Stomach (tissue), 4 donors: ENCODE measurements around the gene SCN9A.

Experiments
- POLR2AphosphoS5 ChIP-seq, 3 donors: sonication (generic); formaldehyde crosslinking; IDR thresholded peaks; one replicate each; pipeline ENCODE4 v1.6.1; 2016; ENCODE audit warnings: antibody characterized with exemption in 3 of 3
- TF ChIP-seq, protein P1 (sequence below), 7 experiments: fragments of 450-650 bp in 4 of 7; fragments of 200-600 bp in 3 of 7; sonication (generic) in 3 of 7; IDR thresholded peaks; one replicate each; pipeline ENCODE4 v1.5.1; 2016 to 2019; ENCODE audit warnings: antibody characterized with exemption in 7 of 7, control low read depth in 2 of 7, mild to moderate bottlenecking in 1 of 7

DNA sequence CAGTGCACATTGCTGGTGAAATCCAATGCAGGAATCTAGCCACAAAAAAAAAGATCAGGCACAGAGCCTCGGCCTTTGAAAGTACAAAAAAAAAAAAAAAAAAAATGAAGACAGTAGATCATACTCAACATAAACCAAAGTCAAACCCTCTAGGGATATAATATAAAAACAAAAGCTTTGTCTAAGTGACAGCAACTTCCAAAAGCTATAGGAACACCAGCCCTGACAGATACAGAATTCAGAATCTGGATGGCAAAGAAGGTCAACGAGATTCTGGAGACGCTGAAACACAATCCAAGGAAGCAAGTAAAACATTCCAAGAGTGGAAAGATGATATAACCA is 194.0 kb downstream of the SCN9A start:
- TF ChIP-seq, protein P1, sequence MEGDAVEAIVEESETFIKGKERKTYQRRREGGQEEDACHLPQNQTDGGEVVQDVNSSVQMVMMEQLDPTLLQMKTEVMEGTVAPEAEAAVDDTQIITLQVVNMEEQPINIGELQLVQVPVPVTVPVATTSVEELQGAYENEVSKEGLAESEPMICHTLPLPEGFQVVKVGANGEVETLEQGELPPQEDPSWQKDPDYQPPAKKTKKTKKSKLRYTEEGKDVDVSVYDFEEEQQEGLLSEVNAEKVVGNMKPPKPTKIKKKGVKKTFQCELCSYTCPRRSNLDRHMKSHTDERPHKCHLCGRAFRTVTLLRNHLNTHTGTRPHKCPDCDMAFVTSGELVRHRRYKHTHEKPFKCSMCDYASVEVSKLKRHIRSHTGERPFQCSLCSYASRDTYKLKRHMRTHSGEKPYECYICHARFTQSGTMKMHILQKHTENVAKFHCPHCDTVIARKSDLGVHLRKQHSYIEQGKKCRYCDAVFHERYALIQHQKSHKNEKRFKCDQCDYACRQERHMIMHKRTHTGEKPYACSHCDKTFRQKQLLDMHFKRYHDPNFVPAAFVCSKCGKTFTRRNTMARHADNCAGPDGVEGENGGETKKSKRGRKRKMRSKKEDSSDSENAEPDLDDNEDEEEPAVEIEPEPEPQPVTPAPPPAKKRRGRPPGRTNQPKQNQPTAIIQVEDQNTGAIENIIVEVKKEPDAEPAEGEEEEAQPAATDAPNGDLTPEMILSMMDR (IDR thresholded peaks at IDR 0.05) = peak in 1 of 7 experiments; percentile 2
- TF ChIP-seq POLR2AphosphoS5 (IDR thresholded peaks at IDR 0.05) = no peak
